ENCODE measurements around the gene ACSM3. TPM values are rescaled to one million over a fixed set of nuclear protein-coding genes. Genes with fewer than 3 reads are reported as not detected.
A peak's percentile ranks its signal among the peaks of the same experiment; 100 is the strongest.

Gene ACSM3
- total and polyA plus RNA-seq, 9 of the 15 experiments (the other 6 are each of a cell fraction or from before 2014, with no cell fraction given), result 112 to 420 (median 182) TPM

GRCh38 chr16:20741554-20742285 lies 22.1 kb upstream of the ACSM3 start, which contains the start of gene THUMPD1 (continued):
- TF ChIP-seq ETS1 (conservative IDR thresholded peaks at IDR 0.05; ENCODE audit: control insufficient read depth, low read depth, low read length), result peak; percentile 41; the same call in 1 of the 2 replicates
- TF ChIP-seq SIN3A (IDR thresholded peaks at IDR 0.05; ENCODE audit: borderline replicate concordance in 2 of 2, control insufficient read depth in 1 of 2, low read depth in 2 of 2, low read length in 2 of 2), result peak in 1 of 2 experiments; percentile 78; a peak in 2 of 4 replicates
- TF ChIP-seq XRCC3 (IDR thresholded peaks at IDR 0.05), result no peak
- TF ChIP-seq NBN (IDR thresholded peaks at IDR 0.05; ENCODE audit: low read depth), result peak; percentile 91
- TF ChIP-seq RBM34 (IDR thresholded peaks at IDR 0.05; ENCODE audit: borderline replicate concordance, insufficient read depth, low read length), result no peak
- TF ChIP-seq ZC3H11A (IDR thresholded peaks at IDR 0.05; ENCODE audit: low read depth, low read length), result no peak
- TF ChIP-seq GATAD2A (IDR thresholded peaks at IDR 0.05), result no peak
- no peak for TF ChIP-seq PURB (CRISPR knock-in tag; IDR thresholded peaks at IDR 0.05; ENCODE audit: low read depth)
- no peak for TF ChIP-seq ZNF184 (CRISPR knock-in tag; IDR thresholded peaks at IDR 0.05)
- no peak for TF ChIP-seq JUNB (CRISPR knock-in tag; conservative IDR thresholded peaks at IDR 0.05)
- no peak; the same call in none of the 2 replicates for TF ChIP-seq CBX1 (IDR thresholded peaks at IDR 0.05; ENCODE audit: low read depth)
- TF ChIP-seq PKNOX1 (IDR thresholded peaks at IDR 0.05), result peak; percentile 74
- no peak for TF ChIP-seq ZKSCAN8 (CRISPR knock-in tag; IDR thresholded peaks at IDR 0.05)
- no peak for TF ChIP-seq ASH1L (IDR thresholded peaks at IDR 0.05; ENCODE audit: borderline replicate concordance, low read depth, partially characterized antibody)
- TF ChIP-seq RAD21 (CRISPR knock-in tag; conservative IDR thresholded peaks at IDR 0.05 in 1 of 2, IDR thresholded peaks at IDR 0.05 in 1 of 2), result peak in 1 of 2 experiments; percentile 18; a peak in 2 of 4 replicates
- no peak; the same call in 1 of the 2 replicates for TF ChIP-seq E2F4 (CRISPR knock-in tag; IDR thresholded peaks at IDR 0.05; ENCODE audit: low read depth)
- TF ChIP-seq SNRNP70 (optimal IDR thresholded peaks at IDR 0.05; ENCODE audit: low read depth, low read length), result no peak
- no peak for TF ChIP-seq RFX7 (CRISPR knock-in tag; IDR thresholded peaks at IDR 0.05)
- no peak for TF ChIP-seq ZNF277 (CRISPR knock-in tag; IDR thresholded peaks at IDR 0.05; ENCODE audit: borderline replicate concordance)
- peak; percentile 79 for TF ChIP-seq TAF7 (tag; IDR thresholded peaks at IDR 0.05)
- peak; percentile 73 for TF ChIP-seq TBP (optimal IDR thresholded peaks at IDR 0.05; ENCODE audit: low read depth, low read length)
- no peak for TF ChIP-seq EWSR1 (IDR thresholded peaks at IDR 0.05; ENCODE audit: borderline replicate concordance, low read depth, partially characterized antibody)

All from K562 (cell line).